Skeletal muscle tissue (tissue), 4 donors: Measurements from ENCODE around the gene NID2. TPM values are rescaled to one million over a fixed set of nuclear protein-coding genes. Genes with fewer than 3 reads are reported as not detected.

Experiments used
- H3K27ac ChIP-seq: one replicate; pipeline ENCODE4 v1.7.0; 2013; ENCODE audit warnings: mild to moderate bottlenecking, low read depth, low read length, inconsistent platforms
- H3K27me3 ChIP-seq, 3 donors: one replicate each; pipeline ENCODE4 v1.7.0; 2013; ENCODE audit warnings: low read length in 3 of 3; ENCODE audit not compliant: control insufficient read depth in 3 of 3, insufficient read depth in 3 of 3
- H3K36me3 ChIP-seq, 3 donors: one replicate each; pipeline ENCODE4 v1.7.0; 2013; ENCODE audit warnings: low read length in 3 of 3; ENCODE audit not compliant: control insufficient read depth in 3 of 3, insufficient read depth in 3 of 3
- H3K4me1 ChIP-seq, 3 donors: one replicate each; pipeline ENCODE4 v1.7.0; 2013; ENCODE audit warnings: low read length in 3 of 3, mild to moderate bottlenecking in 3 of 3; ENCODE audit not compliant: control insufficient read depth in 3 of 3, insufficient read depth in 3 of 3
- H3K4me3 ChIP-seq, 3 donors: one replicate each; pipeline ENCODE4 v1.7.0; 2013; ENCODE audit warnings: low read length in 3 of 3
- H3K9ac ChIP-seq, 3 donors: one replicate each; pipeline ENCODE4 v1.7.0; 2013; ENCODE audit warnings: low read length in 3 of 3, mild to moderate bottlenecking in 3 of 3, moderate library complexity in 2 of 3, low read depth in 1 of 3
- H3K9me3 ChIP-seq, 3 donors: one replicate each; pipeline ENCODE4 v1.7.0; 2013; ENCODE audit warnings: low read length in 3 of 3; ENCODE audit not compliant: control insufficient read depth in 3 of 3
- total RNA-seq: library from RNA; depleted of rRNA; stranded (reverse); fragments of >200 nt; gene quantifications from one replicate; pipeline ENCODE4 v1.2.3, GENCODE V29; 2014
- donor health status: Osteomylitis.

The NID2 gene
- total RNA-seq, 1 donor from 2014 or later, result 76.7 TPM

GRCh38 chr14:51977075-51977474 lies 91.8 kb downstream of the NID2 start:
- no peak overlapping the region for H3K9ac ChIP-seq
- no peak overlapping the region for H3K4me3 ChIP-seq
- peaks cover 0 to 7% (median 5%) of the 10 kb centered on the region in 3 donors for H3K4me1 ChIP-seq
- H3K27me3 ChIP-seq, result no peaks in the 10 kb centered on the region
- H3K36me3 ChIP-seq, result no peaks in the 10 kb centered on the region
- no peak overlapping the region for H3K27ac ChIP-seq
- H3K9me3 ChIP-seq, result no peaks in the 10 kb centered on the region

- no peaks in the 10 kb centered on the region for H3K27me3 ChIP-seq
- H3K27ac ChIP-seq, result no peak overlapping the region
- no peak overlapping the region for H3K4me3 ChIP-seq
- no peaks in the 10 kb centered on the region for H3K36me3 ChIP-seq
- no peak overlapping the region for H3K9ac ChIP-seq
- H3K4me1 ChIP-seq, result no peaks in the 10 kb centered on the region
- H3K9me3 ChIP-seq, result no peaks in the 10 kb centered on the region
These were observed 96.3 kb downstream of the NID2 start for GRCh38 chr14:51972566-51972965.

GRCh38 chr14:51969852-51970540 lies 98.9 kb downstream of the NID2 start:
- no peak overlapping the region for H3K9ac ChIP-seq
- H3K27ac ChIP-seq, result no peak overlapping the region
- no peaks in the 10 kb centered on the region for H3K36me3 ChIP-seq
- H3K9me3 ChIP-seq, result no peaks in the 10 kb centered on the region
- H3K27me3 ChIP-seq, result no peaks in the 10 kb centered on the region
- H3K4me3 ChIP-seq, result no peak overlapping the region
- H3K4me1 ChIP-seq, result no peaks in the 10 kb centered on the region

- H3K36me3 ChIP-seq, result no peaks in the 10 kb centered on the region
- no peaks in the 10 kb centered on the region for H3K27me3 ChIP-seq
- no peak overlapping the region for H3K27ac ChIP-seq
- no peaks in the 10 kb centered on the region for H3K9me3 ChIP-seq
- H3K4me3 ChIP-seq, result no peak overlapping the region
- no peak overlapping the region for H3K9ac ChIP-seq
- no peaks in the 10 kb centered on the region for H3K4me1 ChIP-seq
These were observed 101.3 kb downstream of the NID2 start for GRCh38 chr14:51967521-51967920.

GRCh38 chr14:51963286-51963685 lies 105.6 kb downstream of the NID2 start:
- Histone ChIP-seq H3K27me3 (no peaks in the 10 kb centered on the region), H3K9ac (no peak overlapping the region), H3K9me3 (peaks cover 2 to 15% (median 5%) of the 10 kb centered on the region in 3 donors), H3K36me3 (no peaks in the 10 kb centered on the region), H3K27ac (no peak overlapping the region), H3K4me3 (peak overlapping the region in 1 of 3 donors; percentile 57), H3K4me1 (no peaks in the 10 kb centered on the region)

- H3K9ac ChIP-seq, result no peak overlapping the region
- no peak overlapping the region for H3K4me3 ChIP-seq
- H3K4me1 ChIP-seq, result no peaks in the 10 kb centered on the region
- no peaks in the 10 kb centered on the region for H3K27me3 ChIP-seq
- no peaks in the 10 kb centered on the region for H3K36me3 ChIP-seq
- H3K27ac ChIP-seq, result no peak overlapping the region
- H3K9me3 ChIP-seq, result peaks cover 2 to 15% (median 8%) of the 10 kb centered on the region in 3 donors
These were observed 106.1 kb downstream of the NID2 start for GRCh38 chr14:51962711-51963110.

GRCh38 chr14:51960866-51961265 lies 108.0 kb downstream of the NID2 start:
- no peaks in the 10 kb centered on the region for H3K4me1 ChIP-seq
- no peak overlapping the region for H3K27ac ChIP-seq
- H3K4me3 ChIP-seq, result no peak overlapping the region
- H3K36me3 ChIP-seq, result no peaks in the 10 kb centered on the region
- H3K9ac ChIP-seq, result no peak overlapping the region
- H3K9me3 ChIP-seq, result peaks cover 2 to 15% (median 8%) of the 10 kb centered on the region in 3 donors
- H3K27me3 ChIP-seq, result no peaks in the 10 kb centered on the region

- H3K36me3 ChIP-seq, result no peaks in the 10 kb centered on the region
- no peak overlapping the region for H3K4me3 ChIP-seq
- H3K27me3 ChIP-seq, result no peaks in the 10 kb centered on the region
- peaks cover 2 to 15% (median 8%) of the 10 kb centered on the region in 3 donors for H3K9me3 ChIP-seq
- no peak overlapping the region for H3K27ac ChIP-seq
- H3K9ac ChIP-seq, result no peak overlapping the region
- no peaks in the 10 kb centered on the region for H3K4me1 ChIP-seq
These were observed 108.9 kb downstream of the NID2 start for GRCh38 chr14:51959928-51960327.

- Histone ChIP-seq H3K4me1 (no peaks in the 10 kb centered on the region), H3K9ac (no peak overlapping the region), H3K27me3 (no peaks in the 10 kb centered on the region), H3K36me3 (no peaks in the 10 kb centered on the region), H3K9me3 (peaks cover 2 to 15% (median 8%) of the 10 kb centered on the region in 3 donors), H3K27ac (no peak overlapping the region), H3K4me3 (no peak overlapping the region)
These were observed 110.9 kb downstream of the NID2 start for GRCh38 chr14:51957950-51958349.
